ENCODE data around the gene TACO1.

Gene TACO1

DNA sequence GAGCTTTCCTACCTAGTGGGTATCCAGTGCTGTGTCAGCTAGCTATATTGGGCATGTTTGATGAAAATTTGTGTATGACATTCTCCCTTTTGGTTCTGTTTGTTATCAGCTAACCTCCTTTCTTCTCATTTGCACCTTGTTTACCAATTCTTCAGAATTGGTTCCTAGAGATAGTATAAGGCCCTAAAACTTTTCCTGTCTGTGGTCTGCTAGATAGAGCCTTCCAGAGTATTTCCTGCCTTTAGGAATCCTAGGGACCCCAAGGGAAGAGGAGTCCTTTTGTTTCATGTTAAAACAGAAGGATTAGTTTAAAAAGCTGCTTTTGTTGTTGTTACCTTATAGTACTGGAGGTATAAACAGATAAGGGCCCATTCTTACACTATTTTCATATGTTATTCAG is 33.0 kb downstream of the TACO1 start:
- H3K4me2 ChIP-seq = no peak overlapping the region

DNA sequence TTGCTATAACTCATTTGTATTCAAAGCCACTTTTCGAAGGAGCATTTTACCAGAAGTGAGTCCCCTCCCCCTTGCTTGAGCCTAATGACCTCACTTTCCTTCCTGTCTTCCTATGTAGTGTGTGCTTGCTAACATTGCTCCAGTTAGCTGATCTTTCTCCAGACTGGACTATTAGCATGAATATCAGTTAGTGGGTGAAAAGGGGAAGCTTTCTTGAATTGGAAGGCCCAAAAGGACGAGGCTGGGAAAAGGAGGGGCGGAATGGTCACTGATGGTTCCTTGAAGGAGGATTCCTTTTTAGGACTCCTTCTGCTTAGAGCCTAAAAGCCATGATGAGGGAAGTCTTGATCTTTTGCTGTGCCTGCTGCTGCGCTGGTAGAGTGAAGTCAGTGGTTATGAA is 33.5 kb downstream of the TACO1 start:
- no peak overlapping the region for H2AFZ ChIP-seq (ENCODE audit: low read depth)
- no peaks in the 10 kb centered on the region; the same call in 1 of the 2 replicates for H3K79me2 ChIP-seq (ENCODE audit: insufficient read depth, low read depth)
- TF ChIP-seq, protein P1, sequence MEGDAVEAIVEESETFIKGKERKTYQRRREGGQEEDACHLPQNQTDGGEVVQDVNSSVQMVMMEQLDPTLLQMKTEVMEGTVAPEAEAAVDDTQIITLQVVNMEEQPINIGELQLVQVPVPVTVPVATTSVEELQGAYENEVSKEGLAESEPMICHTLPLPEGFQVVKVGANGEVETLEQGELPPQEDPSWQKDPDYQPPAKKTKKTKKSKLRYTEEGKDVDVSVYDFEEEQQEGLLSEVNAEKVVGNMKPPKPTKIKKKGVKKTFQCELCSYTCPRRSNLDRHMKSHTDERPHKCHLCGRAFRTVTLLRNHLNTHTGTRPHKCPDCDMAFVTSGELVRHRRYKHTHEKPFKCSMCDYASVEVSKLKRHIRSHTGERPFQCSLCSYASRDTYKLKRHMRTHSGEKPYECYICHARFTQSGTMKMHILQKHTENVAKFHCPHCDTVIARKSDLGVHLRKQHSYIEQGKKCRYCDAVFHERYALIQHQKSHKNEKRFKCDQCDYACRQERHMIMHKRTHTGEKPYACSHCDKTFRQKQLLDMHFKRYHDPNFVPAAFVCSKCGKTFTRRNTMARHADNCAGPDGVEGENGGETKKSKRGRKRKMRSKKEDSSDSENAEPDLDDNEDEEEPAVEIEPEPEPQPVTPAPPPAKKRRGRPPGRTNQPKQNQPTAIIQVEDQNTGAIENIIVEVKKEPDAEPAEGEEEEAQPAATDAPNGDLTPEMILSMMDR (conservative IDR thresholded peaks at IDR 0.05; ENCODE audit: low read depth, low read length) = no peak
- H3K9ac ChIP-seq = no peak overlapping the region
- H3K4me1 ChIP-seq (ENCODE audit: low read depth, poor library complexity, severe bottlenecking) = no peaks in the 10 kb centered on the region
- H3K36me3 ChIP-seq (ENCODE audit: insufficient read depth) = no peaks in the 10 kb centered on the region
- H4K20me1 ChIP-seq (ENCODE audit: insufficient read depth) = no peaks in the 10 kb centered on the region; the same call in 1 of the 2 replicates
- no peaks in the 10 kb centered on the region for H3K27me3 ChIP-seq (ENCODE audit: insufficient read depth, low read depth)
- H3K27ac ChIP-seq = no peak overlapping the region
- H3K4me3 ChIP-seq (IDR thresholded peaks at IDR 0.05; ENCODE audit: insufficient read depth, low read depth, low read length) = no peak overlapping the region
- H3K4me2 ChIP-seq = no peak overlapping the region

More for the DNA sequence above, 33.0 kb downstream of the TACO1 start:
- Histone ChIP-seq H3K27ac (no peak overlapping the region), H3K36me3 (ENCODE audit: insufficient read depth) (no peaks in the 10 kb centered on the region), H4K20me1 (ENCODE audit: insufficient read depth) (no peaks in the 10 kb centered on the region; the same call in 1 of the 2 replicates), H3K4me3 (IDR thresholded peaks at IDR 0.05; ENCODE audit: insufficient read depth, low read depth, low read length) (no peak overlapping the region), H2AFZ (ENCODE audit: low read depth) (no peak overlapping the region), H3K9ac (no peak overlapping the region), H3K79me2 (ENCODE audit: insufficient read depth, low read depth) (no peaks in the 10 kb centered on the region; the same call in 1 of the 2 replicates), H3K4me1 (ENCODE audit: low read depth, poor library complexity, severe bottlenecking) (no peaks in the 10 kb centered on the region), H3K27me3 (ENCODE audit: insufficient read depth, low read depth) (no peaks in the 10 kb centered on the region)
- TF ChIP-seq, protein P1 (conservative IDR thresholded peaks at IDR 0.05; ENCODE audit: low read depth, low read length) = no peak

DNA sequence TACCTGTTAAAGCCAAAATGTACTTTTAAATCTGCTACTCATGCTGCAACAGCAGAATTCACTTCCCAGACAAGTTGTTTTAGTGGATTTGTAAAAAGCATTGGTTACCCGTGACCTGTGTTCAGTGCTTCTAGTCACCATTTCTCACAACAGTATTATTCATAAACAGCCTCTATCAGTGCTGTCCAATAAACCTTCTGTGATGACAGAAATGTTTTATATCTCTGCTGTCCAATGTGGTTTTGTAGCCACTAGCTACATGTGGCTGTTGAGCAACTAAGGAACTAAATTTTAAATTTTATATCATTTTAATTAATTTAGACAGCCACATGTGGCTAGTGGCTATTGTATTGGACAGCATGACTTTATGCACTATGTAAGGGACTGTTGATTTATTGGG is 34.1 kb downstream of the TACO1 start:
- no peaks in the 10 kb centered on the region; the same call in 1 of the 2 replicates for H4K20me1 ChIP-seq (ENCODE audit: insufficient read depth)
- H3K9ac ChIP-seq = no peak overlapping the region
- TF ChIP-seq, protein P1 (conservative IDR thresholded peaks at IDR 0.05; ENCODE audit: low read depth, low read length) = no peak
- H2AFZ ChIP-seq (ENCODE audit: low read depth) = no peak overlapping the region
- no peaks in the 10 kb centered on the region for H3K27me3 ChIP-seq (ENCODE audit: insufficient read depth, low read depth)
- no peaks in the 10 kb centered on the region for H3K36me3 ChIP-seq (ENCODE audit: insufficient read depth)
- H3K4me3 ChIP-seq (IDR thresholded peaks at IDR 0.05; ENCODE audit: insufficient read depth, low read depth, low read length) = no peak overlapping the region
- no peak overlapping the region for H3K4me2 ChIP-seq
- H3K4me1 ChIP-seq (ENCODE audit: low read depth, poor library complexity, severe bottlenecking) = no peaks in the 10 kb centered on the region
- H3K79me2 ChIP-seq (ENCODE audit: insufficient read depth, low read depth) = no peaks in the 10 kb centered on the region; the same call in 1 of the 2 replicates
- H3K27ac ChIP-seq = no peak overlapping the region

DNA sequence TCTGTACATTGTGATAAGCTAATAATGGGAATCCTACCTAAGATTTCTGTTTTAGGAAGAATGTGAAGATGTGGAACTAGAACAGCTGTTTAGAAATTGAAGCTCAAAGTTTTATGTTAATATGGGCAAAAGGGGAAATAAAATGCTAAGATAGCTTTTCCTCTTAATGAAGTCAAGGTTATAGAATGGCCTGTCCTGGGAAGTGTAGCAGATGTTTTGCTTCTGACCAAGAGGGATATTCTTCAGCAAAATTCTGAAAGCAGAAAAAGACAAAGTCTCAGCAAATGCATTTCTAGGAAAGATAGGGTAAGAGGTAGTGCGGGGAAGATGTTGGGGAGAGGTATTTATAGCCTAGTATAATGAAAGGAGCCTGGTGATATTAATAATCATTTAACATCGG is 34.6 kb downstream of the TACO1 start:
- Histone ChIP-seq H3K4me1 (ENCODE audit: low read depth, poor library complexity, severe bottlenecking) (no peaks in the 10 kb centered on the region), H2AFZ (ENCODE audit: low read depth) (no peak overlapping the region), H3K27ac (no peak overlapping the region), H3K9ac (no peak overlapping the region), H4K20me1 (ENCODE audit: insufficient read depth) (no peaks in the 10 kb centered on the region; the same call in 1 of the 2 replicates), H3K27me3 (ENCODE audit: insufficient read depth, low read depth) (no peaks in the 10 kb centered on the region), H3K79me2 (ENCODE audit: insufficient read depth, low read depth) (no peaks in the 10 kb centered on the region; the same call in 1 of the 2 replicates), H3K36me3 (ENCODE audit: insufficient read depth) (no peaks in the 10 kb centered on the region), H3K4me3 (IDR thresholded peaks at IDR 0.05; ENCODE audit: insufficient read depth, low read depth, low read length) (no peak overlapping the region), H3K4me2 (no peak overlapping the region)
- TF ChIP-seq, protein P1 (conservative IDR thresholded peaks at IDR 0.05; ENCODE audit: low read depth, low read length) = no peak

All from KMS-11 (cell line).